C4-2B (cell line): ENCODE data around the gene CCR8.
"Not testable (repeated sequence)": the region's sequence is repeated elsewhere in the genome, so short reads cannot be mapped to it uniquely, and the experiment has no call there.

ENCODE experiments used
- H3K27ac ChIP-seq: fragments of 450-650 bp; 2 replicates; pipeline ENCODE4 v1.5.1; 2017
- ZFX ChIP-seq: fragments of 450-650 bp; IDR thresholded peaks from 2 replicates; pipeline ENCODE4 v1.6.1; 2017
- TF ChIP-seq, protein P1 (sequence below): fragments of 450-650 bp; conservative IDR thresholded peaks from 2 replicates; pipeline ENCODE4 v1.5.1; 2017; ENCODE audit warnings: mild to moderate bottlenecking

Gene CCR8

DNA sequence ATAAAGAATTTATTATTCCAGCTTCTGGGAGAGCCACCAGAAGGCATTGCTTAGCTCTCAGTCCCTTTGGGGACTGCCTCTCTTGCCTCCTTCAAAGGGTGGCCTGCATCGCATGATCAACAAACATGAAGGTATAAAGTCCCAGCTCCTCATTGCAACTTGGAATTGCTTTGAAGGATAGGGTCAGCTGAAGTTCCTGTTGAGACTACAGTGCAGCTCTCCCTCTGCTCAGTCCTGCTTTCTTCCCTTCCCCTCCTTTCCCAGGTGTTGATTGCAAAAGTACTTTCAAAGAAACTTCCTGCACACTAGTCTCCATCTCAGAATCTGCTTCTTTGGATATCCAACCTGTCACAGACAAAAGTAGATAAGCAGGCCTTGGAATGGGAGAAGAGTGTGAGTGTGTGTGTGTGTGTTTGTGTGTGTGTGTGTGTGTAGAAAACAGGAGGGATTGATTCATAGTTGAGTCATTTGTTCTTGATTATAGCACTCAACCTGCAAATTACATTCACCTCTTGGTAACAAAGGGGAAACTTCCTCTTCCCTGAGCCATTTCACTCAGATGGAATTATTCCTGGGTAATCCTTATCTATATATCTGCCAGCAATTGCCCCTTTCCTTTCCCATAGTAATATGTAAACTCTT, 13.7 kb downstream of the CCR8 start:
- TF ChIP-seq, protein P1, sequence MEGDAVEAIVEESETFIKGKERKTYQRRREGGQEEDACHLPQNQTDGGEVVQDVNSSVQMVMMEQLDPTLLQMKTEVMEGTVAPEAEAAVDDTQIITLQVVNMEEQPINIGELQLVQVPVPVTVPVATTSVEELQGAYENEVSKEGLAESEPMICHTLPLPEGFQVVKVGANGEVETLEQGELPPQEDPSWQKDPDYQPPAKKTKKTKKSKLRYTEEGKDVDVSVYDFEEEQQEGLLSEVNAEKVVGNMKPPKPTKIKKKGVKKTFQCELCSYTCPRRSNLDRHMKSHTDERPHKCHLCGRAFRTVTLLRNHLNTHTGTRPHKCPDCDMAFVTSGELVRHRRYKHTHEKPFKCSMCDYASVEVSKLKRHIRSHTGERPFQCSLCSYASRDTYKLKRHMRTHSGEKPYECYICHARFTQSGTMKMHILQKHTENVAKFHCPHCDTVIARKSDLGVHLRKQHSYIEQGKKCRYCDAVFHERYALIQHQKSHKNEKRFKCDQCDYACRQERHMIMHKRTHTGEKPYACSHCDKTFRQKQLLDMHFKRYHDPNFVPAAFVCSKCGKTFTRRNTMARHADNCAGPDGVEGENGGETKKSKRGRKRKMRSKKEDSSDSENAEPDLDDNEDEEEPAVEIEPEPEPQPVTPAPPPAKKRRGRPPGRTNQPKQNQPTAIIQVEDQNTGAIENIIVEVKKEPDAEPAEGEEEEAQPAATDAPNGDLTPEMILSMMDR: no peak
- no peak for TF ChIP-seq ZFX
- H3K27ac ChIP-seq: no peak overlapping the region

- TF ChIP-seq, protein P1: no peak
- no peak for TF ChIP-seq ZFX
- no peak overlapping the region for H3K27ac ChIP-seq
Measured at GRCh38 chr3:39343760-39344159, 14.3 kb downstream of the CCR8 start.

DNA sequence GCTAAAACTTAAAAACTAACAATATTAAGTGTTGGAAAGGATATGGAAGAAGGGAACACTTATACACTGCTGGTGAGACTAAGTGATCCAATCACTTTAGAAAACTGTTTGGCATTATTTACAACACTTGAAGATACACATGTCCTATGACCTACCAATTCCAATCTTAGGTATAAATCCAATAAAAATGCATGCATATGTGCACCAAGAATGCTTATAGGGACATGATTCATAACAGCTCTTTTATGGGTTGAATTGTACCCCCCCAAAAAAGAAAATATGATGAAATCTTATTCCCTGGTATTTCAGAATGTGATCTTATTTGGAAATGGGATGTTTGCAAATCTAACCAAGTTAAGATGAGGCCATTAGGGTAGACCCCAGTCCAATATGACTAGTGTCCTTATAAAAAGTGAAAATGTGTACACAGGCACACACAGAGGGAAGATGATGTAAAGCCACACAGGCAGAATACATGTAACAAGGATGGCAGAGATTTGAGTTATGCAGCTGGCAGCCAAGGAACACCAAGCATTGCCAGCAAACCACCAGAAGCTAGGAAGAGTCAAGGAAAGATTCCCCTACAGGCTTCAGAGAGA, 15.3 kb downstream of the CCR8 start:
- TF ChIP-seq, protein P1: no peak
- TF ChIP-seq ZFX: no peak
- H3K27ac ChIP-seq: no peak overlapping the region

GRCh38 chr3:39346785-39347585, 17.5 kb downstream of the CCR8 start:
- TF ChIP-seq, protein P1: no peak
- no peak for TF ChIP-seq ZFX
- H3K27ac ChIP-seq: no peak overlapping the region

GRCh38 chr3:39347586-39347876, 18.0 kb downstream of the CCR8 start:
- TF ChIP-seq ZFX: no peak
- TF ChIP-seq, protein P1: no peak
- no peak overlapping the region for H3K27ac ChIP-seq

GRCh38 chr3:39349080-39349479, 19.6 kb downstream of the CCR8 start:
- no peak overlapping the region; the same call in 1 of the 2 replicates for H3K27ac ChIP-seq
- TF ChIP-seq ZFX: no peak
- TF ChIP-seq, protein P1: no peak

- TF ChIP-seq, protein P1: no peak
- TF ChIP-seq ZFX: no peak
- no peak overlapping the region for H3K27ac ChIP-seq
Measured at GRCh38 chr3:39350714-39351113, 21.2 kb downstream of the CCR8 start.

DNA sequence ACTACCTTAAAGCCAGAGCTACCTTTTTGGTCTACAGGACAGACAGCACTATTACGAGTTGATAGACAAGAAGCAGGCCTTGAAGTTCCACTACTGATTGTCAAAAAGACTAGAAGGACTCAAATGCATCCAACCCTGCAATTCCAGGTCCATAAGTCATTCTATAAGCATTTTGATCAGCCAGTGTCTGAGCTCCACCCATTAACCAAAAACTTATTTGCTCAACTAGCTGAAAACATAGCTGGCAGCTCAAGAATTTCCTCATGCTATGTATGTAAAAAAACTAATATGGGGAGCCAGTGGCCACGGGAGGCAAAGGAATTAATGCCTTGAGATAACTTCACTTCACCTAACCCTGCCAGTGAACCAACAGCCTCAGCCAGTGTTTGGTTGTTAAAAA, 21.6 kb downstream of the CCR8 start:
- not testable (repeated sequence) for H3K27ac ChIP-seq

DNA sequence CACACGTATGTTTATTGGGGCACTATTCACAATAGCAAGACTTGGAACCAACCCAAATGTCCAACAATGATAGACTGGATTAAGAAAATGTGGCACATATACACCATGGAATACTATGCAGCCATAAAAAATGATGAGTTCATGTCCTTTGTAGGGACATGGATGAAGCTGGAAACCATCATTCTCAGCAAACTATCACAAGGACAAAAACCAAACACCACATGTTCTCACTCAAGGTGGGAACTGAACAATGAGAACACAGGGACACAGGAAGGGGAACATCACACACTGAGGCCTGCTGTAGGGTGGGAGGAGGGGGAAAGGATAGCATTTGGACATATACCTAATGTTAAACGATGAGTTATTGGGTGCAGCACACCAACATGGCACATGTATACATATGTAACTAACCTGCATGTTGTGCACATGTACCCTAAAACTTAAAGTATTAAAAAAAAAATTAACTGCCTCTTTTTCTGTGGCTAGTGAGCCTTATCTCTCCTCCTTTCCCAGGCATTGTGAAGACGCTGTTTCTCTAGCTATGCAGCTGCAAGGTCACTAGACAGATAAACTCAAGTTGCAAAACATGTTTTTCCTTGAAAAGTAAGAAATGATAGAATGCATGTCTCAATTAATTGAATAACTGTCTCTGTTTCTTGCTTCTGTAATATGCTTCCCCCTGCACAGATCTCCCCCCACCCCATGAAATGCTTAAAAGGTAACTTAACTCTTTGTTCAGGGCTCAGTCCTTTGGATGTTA, 23.8 kb downstream of the CCR8 start:
- H3K27ac ChIP-seq: not testable (repeated sequence)
